ENCODE measurements around the gene DLGAP1.

- no peak for TF ChIP-seq CTCF (IDR thresholded peaks at IDR 0.05)
- no peak for TF ChIP-seq POLR2A (IDR thresholded peaks at IDR 0.05; ENCODE audit: low read depth)
- TF ChIP-seq POLR2AphosphoS5 (IDR thresholded peaks at IDR 0.05) = no peak
- TF ChIP-seq EP300 (IDR thresholded peaks at IDR 0.05) = no peak
These were observed 794.2 kb downstream of the DLGAP1 start for GRCh38 chr18:3660739-3661515.
